Right renal pelvis (tissue), 4 donors: ENCODE results near the gene SCRT2. TPM values are rescaled to one million over a fixed set of nuclear protein-coding genes. Genes with fewer than 3 reads are reported as not detected.

Experiments used
- DNase-seq, 4 donors: peaks; one replicate each; pipeline ENCODE4 v3.0.0-alpha.2; 2013; ENCODE audit warnings: low read depth in 4 of 4, low spot score in 3 of 4, missing footprints in 1 of 4
- polyA plus RNA-seq, 4 donors: library from polyadenylated mRNA; unstranded; fragments of 120-200 nt; gene quantifications; one replicate each; pipeline ENCODE4 v1.2.1, GENCODE V29; 2013; ENCODE audit not compliant: insufficient read length in 4 of 4

The SCRT2 gene
- polyA plus RNA-seq, 4 donors = 0.04 to 0.10 (median 0.05) TPM; not detected in 1

DNA sequence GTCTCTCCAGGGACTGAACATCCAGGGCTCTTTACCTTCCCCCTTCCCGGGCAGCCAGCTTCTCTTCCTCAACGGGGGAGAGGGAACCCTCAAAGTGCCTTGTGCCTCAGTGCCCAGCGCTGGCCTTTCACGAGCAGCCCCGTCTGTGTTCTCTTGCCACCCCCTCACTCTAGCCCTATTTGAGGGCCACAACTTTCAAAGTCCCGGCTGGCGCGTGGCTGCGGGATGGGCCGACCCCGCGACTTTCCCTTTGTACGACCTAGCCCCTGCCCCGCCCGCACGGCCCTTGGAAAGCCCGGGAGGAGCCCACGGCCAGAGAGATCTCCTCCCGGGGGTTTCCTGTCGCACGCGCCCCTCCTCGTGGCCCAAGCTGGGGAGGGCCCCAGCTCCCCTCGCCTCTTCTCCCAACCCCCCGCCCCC, 559 bp downstream of the SCRT2 start:
- DNase-seq = no peak

DNA sequence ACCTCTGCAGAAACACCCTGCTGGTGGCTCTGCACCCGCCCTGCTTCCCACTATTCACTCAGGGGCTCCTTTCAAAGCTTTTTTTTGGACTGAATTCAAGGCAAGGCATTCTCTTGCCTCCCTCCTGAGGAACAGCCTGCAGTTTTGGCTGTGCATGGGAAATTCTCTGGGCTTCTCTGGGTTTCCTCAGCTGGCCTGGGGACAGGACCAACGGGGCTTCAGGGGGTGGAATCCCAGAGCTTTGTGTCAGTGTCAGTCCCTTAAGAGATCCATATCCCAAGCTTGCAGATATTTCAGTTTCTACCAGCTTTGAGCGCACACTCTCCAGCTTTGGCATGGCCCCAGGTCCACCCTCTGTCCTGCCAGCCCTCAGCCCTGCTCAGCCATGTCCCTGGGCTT, 2.0 kb downstream of the SCRT2 start:
- DNase-seq = no peak

DNA sequence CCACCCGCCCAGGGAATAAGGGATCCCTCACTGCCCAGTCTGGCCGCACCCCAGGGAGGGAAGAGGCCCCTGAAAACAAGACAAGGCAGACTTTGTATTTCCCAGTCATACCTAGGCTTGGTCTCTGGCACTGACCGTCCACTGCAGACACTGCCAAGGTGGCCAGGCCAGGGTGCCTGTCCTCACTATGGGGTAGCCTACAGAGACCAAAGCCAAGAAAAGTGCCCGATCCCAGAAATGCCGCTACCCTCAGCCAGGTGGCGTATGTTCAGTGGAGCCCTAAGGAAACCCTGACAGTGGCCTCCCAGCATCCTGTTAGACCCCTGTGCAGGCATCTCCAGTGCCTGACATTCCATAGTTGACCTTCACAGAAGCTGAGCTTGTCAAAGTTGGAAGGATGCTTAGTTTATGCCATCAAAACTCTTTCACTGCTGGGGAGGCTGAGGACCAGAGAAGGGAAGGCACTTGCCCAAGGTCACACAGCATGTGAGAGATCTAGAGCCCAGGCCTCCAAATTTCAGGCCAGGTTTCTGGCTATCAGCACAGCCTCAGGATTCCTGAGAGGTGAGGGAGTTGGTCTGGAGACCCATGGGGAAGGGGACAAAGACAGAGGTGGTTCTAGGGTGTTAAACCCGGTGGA, 2.5 kb downstream of the SCRT2 start:
- no peak for DNase-seq

DNA sequence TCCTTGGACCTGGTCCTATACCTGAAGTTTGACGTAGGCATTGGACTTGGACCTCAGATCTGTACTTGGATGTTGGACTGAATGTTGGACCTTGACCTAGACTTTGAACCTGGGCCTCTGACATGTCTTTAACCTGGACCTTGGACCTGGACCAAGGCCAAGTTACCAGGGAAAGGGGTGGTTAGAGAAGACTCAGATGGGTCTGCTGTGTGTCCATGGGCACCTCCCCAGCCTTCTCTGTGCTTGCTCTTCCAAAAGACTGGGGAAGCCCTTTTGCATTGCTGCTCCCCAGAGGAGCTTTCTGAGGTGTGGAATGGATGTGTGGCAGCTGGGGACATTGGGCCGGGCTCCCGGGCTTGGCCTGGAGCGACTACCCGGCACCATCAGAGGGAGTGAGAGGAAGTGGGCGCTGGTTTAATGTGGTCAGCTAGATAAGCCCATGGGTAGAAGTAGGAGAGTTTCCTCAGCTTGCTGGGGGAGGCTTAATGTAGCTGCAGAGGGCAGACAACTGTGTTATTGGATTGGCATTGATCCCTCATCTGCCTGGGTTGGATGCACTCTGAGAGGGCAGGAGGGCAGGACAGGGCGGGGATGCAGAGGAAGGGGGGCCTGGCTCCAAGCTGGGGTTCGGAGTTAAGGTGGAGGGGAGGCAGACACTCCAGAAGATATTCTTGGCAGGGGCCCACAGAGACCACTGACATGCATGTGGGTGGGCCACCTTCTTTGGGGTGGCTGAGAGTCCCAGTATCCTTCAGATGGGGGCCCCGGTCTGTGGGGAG, 4.2 kb downstream of the SCRT2 start:
- DNase-seq = no peak

DNA sequence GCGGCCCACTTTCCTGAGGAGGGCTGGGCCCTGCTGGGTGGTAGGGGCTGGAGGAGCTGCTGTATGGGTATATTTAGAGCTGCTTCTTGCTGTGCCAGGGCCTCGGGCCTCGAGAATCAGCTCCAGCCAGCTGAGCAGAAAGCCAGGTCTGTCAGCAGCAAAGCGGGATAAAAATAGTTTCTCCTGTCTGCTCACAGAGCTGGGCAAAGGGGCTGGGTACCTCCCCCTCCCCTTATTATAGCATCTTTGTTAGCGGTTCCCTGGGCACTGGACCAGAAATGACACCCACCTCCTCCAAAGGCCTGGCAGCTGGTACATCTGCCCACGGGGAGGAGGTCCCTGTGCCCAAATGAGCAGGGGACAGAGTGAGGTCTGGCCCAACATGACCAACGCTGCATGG, 6.0 kb downstream of the SCRT2 start:
- no peak for DNase-seq

DNA sequence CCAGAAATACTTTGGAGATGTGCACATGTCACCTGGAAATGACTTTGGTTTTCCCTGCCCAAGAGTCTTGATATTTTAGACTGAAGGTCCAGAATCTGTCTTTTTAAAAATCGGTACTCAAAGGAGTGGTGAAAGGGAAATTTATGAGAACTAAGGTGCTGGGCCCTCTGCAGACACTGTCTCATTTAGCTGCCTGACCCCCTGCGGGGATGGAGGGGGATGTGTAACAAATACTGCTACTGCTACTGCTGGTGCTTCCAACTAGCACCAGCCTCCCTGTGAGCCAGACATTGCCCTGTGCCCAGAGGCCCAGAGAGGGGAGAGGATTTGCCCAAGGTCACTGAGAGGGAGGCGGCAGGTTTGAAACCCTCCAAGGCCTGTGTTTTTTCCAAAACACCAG, 7.0 kb downstream of the SCRT2 start:
- no peak for DNase-seq

DNA sequence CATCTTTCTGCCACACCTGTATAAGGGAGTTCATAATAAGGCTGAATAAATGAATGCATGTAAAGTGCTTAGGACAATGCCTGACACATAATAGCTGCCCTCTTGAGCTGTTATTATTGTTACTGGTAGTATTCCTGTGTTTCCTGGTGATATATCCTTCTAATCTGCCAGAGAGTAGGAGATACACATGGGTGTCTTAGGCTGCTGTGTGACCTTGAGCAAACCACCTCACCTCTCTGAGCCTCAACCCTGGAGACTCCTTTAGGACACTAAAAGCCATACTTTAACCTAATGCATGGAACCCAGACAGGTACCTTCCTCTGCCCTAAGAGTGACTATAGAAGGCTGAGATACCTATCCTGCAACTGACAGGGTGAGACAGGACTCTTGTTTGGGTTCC, 7.6 kb downstream of the SCRT2 start:
- DNase-seq = no peak

DNA sequence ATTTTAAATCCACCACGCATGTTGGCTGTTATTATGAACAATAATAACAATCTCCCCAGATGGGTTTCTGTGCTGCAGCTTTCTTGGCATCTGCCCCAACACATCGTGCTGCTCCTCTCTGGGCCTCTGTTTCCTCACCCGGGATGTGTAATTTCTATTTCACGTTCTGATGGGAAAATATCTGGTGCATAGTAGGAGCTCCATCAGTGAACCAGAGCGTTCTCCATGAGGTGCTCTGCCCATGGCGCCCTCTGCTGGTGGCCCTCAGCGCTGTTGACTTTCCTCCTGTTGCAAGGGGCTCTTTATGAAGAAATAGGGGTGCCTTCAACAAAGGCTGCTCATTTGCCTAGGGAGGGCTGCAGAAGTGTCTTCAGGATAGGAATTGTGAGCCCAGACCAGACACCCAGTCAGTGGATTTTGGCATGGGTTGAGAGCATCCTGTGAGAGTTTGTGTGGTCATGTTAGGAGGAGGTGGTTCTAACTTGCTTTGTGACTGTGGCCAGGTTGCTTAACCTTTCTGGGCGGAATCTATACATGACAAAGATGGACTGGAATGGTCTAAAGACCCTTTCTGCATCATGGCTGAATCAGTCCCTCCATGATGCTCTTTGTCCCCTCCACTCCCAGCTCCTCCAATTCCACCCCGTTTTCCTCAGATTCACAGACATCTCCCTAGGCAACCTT, 8.1 kb downstream of the SCRT2 start:
- DNase-seq = no peak

DNA sequence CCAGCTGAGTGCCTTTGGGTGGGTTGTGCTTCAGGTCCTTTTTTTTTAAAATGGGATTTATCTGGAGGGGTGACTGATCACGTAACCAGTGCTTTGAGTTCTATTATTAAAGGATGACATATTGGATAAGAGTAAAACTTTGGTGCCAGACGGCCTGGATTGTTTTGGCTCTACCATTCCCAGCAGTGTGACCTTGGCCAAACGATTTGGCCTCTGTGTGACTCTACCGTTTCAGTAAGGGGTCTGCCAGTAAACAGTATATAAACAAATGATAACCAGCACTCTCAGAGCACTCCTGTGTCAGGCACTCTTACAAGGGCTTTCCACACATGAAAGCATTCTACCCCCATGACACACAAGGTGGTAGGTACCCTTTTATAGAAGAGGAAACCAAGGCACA, 8.7 kb downstream of the SCRT2 start:
- DNase-seq = no peak

DNA sequence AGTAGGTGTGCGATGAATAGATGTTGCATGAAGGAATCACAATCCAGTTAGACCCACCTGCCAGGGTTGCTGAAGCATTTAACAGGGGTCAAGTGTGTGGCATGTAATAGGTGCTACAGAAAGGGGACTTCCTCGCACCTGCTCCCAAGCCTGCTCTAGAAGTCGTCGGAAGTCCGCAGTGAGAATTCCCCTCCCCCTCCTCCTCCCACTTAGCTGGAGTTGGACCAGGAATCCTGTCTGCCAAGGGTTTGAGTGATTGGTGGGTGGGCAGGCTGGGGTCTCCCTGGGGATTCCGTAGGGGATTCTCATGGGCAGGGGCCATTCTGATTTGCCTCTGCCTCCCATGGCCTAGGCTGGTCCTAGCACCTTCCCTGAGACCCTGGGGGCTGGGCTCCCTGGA, 10.3 kb downstream of the SCRT2 start:
- DNase-seq = no peak

DNA sequence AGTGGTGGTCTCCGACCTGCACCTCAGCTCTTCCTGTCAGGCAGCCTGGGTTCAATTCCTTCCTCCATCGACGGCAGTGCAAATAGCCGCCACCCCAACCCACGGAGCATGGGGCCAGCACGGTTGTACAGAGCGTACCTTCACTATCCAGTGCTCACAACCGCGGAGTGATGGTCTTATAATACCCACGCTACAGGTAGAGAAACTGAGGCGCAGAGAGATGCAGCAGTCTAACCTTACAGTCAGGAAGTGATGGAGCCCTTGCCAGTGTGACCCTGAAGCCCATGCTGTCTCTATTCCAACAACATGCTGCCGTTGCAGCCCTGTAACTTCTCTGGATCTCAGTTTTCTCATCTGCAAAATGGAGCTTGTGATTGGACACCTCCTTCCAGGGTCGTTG, 11.0 kb downstream of the SCRT2 start:
- DNase-seq = no peak

DNA sequence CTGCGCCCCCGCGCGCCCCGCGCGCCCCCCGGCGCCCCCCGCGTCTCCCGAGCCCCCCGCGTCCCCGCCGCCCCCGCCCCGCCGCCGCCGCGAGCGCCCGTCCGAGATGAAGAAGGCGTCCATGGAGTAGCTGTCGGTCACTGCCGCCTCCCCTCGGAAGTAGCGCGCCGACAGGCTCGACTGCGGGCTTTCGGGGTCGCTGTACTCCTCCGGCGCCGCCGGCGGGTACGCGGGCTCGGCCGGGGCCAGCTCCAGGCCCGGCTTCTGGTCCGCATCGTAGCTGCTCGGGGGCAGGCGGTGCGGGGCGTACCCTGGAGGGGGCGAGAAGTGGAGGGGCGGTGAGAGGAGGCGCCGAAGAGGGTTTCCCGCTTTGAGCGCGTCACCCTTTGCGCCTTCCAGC, 11.5 kb downstream of the SCRT2 start:
- DNase-seq = no peak

DNA sequence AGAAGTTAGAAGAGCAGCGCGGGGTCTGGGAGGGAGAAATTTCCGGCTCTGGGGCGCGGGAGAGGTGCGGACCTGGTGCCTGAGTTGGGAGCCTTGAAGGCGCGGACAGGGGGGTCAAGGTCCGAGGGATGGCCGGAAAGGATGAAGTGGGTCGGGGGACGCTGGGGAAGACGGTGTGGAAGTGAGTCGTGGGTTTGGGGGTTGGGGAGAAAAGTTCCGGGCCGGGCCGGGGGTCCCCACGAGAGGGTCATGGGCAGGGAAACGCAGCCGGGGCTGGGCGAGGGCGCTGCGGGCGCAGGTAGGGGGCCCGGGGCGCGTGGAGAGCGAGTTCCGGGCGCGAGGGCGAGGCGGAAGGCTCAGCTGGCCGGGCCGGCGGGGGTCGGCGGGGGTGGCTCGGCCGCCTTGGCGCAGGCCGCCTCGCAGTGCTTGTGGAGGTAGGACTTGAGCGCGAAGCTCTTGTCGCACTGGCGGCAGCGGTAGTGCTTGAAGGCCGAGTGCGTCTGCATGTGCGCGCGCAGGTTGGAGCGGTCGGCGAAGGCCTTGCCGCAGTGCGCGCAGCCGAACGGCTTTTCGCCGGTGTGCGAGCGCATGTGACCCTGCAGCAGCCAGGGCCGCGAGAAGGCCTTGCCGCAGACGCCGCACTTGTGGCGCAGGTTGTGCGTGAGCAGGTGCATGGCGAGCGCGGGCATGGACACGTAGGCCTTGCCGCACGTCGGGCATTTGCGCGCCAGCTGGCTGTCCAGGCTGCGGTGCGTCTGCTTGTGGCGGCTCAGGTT, 12.1 kb downstream of the SCRT2 start:
- DNase-seq = no peak

DNA sequence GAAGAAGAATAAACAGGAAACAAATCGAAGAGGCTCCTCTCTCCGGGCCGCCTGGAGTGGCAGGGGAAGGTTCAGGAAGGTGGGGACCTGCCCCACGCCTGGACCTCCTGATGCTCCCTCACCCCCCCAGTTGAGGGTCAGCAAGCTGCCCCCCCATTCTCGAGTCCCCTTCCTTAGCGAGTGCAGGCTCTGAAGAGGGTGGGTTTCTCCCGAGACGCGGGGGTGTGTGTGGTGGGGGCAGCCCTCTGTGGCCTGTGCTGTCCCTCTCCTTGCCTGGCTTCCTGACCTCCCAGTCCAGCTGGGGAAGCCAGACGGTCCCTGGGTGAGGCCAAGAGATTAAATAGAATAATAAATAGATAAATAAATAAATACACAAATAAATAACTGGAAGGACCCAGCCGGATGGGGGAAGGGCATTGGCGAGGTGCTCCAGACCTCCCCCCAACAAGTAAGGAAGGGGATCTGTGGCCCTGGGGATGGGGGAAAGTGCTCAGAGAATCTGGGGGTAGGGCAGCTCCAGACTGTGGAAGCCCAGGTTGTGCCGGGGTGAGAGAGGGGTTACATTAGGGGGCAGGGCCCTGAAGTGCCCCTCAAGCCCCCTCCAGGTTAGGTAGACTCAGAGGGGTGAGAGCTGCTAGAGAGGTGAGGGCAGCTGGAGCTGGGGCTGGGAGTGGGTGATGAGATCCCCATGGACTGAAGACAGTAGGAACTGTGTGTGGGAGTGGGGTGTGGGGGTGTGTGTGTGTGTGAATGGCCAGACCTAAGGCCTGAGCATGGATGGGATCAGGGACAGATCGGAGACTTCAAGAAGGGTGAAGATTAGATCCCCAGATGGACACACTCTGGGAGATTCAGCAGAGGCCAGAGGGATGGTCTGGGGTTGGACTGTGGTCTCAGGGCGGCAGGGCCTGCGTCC, 13.1 kb downstream of the SCRT2 start:
- no peak for DNase-seq

DNA sequence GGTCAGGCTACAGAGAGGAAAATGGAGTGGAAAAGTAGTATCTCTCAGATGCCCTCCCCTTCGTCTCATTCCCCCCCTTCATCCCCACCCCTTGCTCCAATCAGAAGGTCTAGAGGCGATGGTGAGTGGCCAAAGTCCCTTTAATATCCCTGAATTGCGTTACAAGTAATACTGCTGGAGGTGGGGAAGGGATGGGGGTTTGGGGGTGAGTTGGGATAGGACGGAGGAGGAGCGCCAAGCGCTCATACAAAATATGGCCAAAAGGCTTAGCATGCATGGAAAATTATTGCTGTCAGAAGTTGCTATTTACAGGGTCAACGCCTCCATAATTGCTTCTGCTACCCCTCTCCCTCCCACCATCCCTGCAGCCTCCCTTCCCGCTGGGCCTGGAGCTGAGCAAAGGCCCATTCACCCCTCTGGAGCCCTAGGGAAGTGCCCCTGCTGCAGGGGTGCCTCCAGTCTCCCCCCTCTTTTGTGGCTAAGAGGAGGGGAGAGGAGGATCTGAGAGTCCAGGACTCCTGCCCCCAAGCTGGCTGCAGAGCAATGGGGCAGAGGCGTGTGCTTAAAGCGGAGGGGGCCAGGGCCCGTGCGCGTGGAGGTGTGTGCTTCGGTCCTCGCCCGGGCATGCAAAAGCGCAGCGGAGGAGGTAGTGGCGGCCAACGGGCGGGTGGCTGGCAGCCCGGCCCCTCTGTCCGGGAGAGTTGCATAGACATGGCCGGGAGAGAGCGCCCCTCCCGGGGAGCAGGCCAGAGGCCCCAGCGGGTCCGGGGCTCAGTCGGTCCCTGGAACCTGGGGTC, 13.9 kb downstream of the SCRT2 start:
- DNase-seq = no peak

DNA sequence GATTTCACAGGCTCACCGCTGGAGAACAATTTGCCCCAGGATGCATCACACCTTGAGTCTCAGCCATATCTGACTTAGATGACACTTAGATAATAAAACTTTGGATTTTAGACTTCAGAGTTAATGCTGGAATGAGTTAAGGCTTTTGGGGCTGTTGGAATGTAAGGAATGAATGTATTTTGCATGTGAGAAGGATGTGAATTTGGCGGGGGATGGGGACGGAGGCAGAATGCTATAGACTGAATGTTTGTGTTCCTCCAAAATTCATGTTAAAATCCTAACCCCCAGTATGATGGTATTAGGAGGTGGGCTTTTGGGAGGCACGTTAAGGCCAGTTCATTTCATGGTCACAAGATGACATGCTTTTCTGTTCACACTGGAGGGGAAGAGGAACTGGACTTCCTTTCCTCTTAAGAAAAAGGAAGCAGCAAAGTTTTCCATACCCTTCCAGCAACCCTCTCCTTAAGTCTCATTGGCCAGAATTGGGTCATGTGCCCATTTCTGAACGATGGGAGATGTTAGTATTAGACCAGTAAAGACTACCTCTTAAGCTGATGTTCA, 16.8 kb downstream of the SCRT2 start:
- DNase-seq = no peak

DNA sequence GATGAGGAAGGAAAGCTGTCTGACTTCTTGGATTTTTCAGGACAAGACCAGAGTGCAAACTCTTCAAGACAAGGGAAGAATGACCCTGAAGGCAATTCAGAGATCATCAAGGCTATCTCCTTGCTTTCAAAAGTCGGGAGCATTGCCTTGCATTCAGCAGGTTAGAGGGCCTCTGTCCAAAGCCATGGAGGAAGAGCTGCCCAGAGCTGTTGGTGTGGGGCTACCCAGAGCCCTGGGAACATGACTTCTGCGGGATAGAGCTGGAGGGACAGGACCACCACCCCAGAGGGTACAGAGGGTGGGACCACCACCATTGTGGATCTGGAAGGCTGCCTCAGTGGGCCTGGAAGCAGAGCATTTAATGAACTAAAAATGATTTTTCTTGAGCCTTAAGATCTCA, 17.4 kb downstream of the SCRT2 start:
- DNase-seq = no peak

DNA sequence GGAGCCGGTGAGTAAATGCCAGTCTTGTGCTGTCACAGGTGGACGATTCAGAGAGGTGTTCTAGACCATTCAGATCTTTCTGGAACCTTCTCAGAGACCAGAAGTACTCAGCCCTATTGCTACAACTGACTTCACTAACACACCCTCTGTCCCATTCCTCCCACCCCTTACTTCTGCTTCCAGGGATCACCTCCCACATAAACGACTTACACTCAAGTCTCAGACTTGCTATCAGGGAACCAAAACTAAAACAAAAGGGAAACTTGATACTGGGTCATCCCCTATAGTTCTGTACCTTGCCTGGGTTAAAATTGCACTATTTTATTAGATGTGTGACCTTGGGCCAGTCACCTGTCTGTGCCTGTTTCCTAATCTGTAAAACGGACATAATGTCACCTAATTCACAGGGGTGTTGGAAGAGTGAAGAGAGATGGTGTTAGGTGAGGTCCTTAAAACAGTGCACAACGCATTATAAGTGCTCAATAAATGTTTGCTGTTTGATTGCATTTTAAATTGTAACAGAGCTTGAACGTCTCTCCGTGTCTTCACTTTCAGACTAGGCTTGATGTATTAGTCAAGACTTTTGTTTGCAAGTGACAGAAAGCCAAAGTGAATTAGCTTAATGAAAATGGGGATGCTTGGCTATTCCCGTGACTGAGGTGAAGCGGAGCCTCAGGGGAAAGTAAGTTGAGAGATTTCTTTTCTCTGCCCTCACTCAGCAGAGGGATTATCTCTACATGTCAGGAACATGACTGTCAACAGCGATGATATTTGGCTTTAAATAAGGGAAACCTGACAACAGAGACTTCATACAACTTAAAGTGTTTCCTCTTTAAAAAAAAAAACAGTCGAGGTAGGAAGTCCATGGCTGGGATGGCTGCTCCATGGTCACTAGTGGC, 19.6 kb downstream of the SCRT2 start:
- DNase-seq = no peak
